Natural killer cell (primary cell): Measurements from ENCODE around the gene PDE9A. TPM values are rescaled to one million over a fixed set of nuclear protein-coding genes. Genes with fewer than 3 reads are reported as not detected.

Experiments
- ATAC-seq, 3 donors: fragments of 150-1000 bp in 2 of 3; fragments of 200-7000 bp in 1 of 3; cut with Tn5 transposase; 1 replicate in 1 of 3; 2 replicates in 2 of 3; pipeline ENCODE4 v1.10.0; 2021; ENCODE audit warnings: mild to moderate bottlenecking in 2 of 3, moderate library complexity in 2 of 3
- DNase-seq, 2 donors: peaks; one replicate each; pipeline versions ENCODE4 v3.0.0 to v3.0.0-alpha.2; 2013 to 2021; ENCODE audit warnings: mixed read lengths in 1 of 2
- H3K27ac ChIP-seq: one replicate; pipeline ENCODE4 v1.5.1; 2013; ENCODE audit warnings: mild to moderate bottlenecking, low read length
- H3K27me3 ChIP-seq: one replicate; pipeline ENCODE4 v1.6.1; 2013; ENCODE audit warnings: low read length; ENCODE audit not compliant: control insufficient read depth, insufficient read depth
- H3K36me3 ChIP-seq: one replicate; pipeline ENCODE4 v1.6.1; 2013; ENCODE audit warnings: low read length; ENCODE audit not compliant: control insufficient read depth, insufficient read depth
- H3K4me1 ChIP-seq: one replicate; pipeline ENCODE4 v1.6.1; 2013; ENCODE audit warnings: low read length; ENCODE audit not compliant: control insufficient read depth, insufficient read depth
- H3K4me3 ChIP-seq: one replicate; pipeline ENCODE4 v1.5.1; 2013; ENCODE audit warnings: low read length
- H3K9me3 ChIP-seq: one replicate; pipeline ENCODE4 v1.6.1; 2013; ENCODE audit warnings: low read length; ENCODE audit not compliant: control insufficient read depth, insufficient read depth
- H3K27ac Mint-ChIP-seq, 2 donors: one replicate each; pipeline ENCODE4 v1.8.0; 2022; ENCODE audit warnings: mild to moderate bottlenecking in 2 of 2, mixed read lengths in 2 of 2, moderate library complexity in 1 of 2
- H3K27me3 Mint-ChIP-seq, 2 donors: one replicate each; pipeline ENCODE4 v1.8.0; 2022; ENCODE audit warnings: low read depth in 2 of 2, mixed read lengths in 2 of 2
- H3K36me3 Mint-ChIP-seq: one replicate; pipeline ENCODE4 v1.8.0; 2022; ENCODE audit warnings: mixed read lengths
- H3K4me1 Mint-ChIP-seq, 2 donors: one replicate each; pipeline ENCODE4 v1.8.0; 2022; ENCODE audit warnings: mixed read lengths in 2 of 2
- H3K4me3 Mint-ChIP-seq: one replicate; pipeline ENCODE4 v1.8.0; 2022; ENCODE audit warnings: mild to moderate bottlenecking, moderate library complexity, mixed read lengths
- H3K9me3 Mint-ChIP-seq, 2 donors: one replicate each; pipeline ENCODE4 v1.8.0; 2022; ENCODE audit warnings: mixed read lengths in 2 of 2
- CTCF ChIP-seq: fragments of 200-600 bp; IDR thresholded peaks from one replicate; pipeline ENCODE4 v1.8.0; 2022; ENCODE audit warnings: antibody characterized with exemption
- WGBS: methylation state at CpG from one replicate; pipeline ENCODE4 v1.1.7; 2013; ENCODE audit warnings: missing lambda C conversion rate; ENCODE audit not compliant: insufficient coverage; 5-methylcytosine and 5-hydroxymethylcytosine counted together
- intact Hi-C: fragments of 100-400 bp; cut with micrococcal nuclease; formaldehyde crosslinking; loops from one replicate; pipeline ENCODE4 v1.14.2; 2022
- total RNA-seq, 4 donors: library from RNA; stranded (reverse); fragments of 120-200 nt in 1 of 4; gene quantifications; one replicate each; pipeline versions ENCODE4 v1.2.3 to v1.2.4, GENCODE V29; 2013 to 2022

Gene PDE9A
- total RNA-seq, 3 donors from 2014 or later (not counting 1 experiment from before 2014, with no cell fraction given), result 1.0 to 4.1 (median 1.2) TPM

GRCh38 chr21:42760951-42761751, 107.7 kb downstream of the PDE9A start:
- Histone ChIP-seq H3K9me3 (no peaks in the 10 kb centered on the region), H3K27ac (no peak overlapping the region), H3K36me3 (no peaks in the 10 kb centered on the region), H3K27me3 (no peaks in the 10 kb centered on the region), H3K4me3 (no peak overlapping the region), H3K4me1 (no peaks in the 10 kb centered on the region)
- Mint-ChIP-seq H3K4me1 (peaks cover 0 to 5% of the 10 kb centered on the region in 2 donors), H3K27me3 (peaks cover 0 to 3% of the 10 kb centered on the region in 2 donors), H3K4me3 (no peak overlapping the region), H3K36me3 (no peaks in the 10 kb centered on the region), H3K9me3 (no peaks in the 10 kb centered on the region), H3K27ac (no peak overlapping the region)
- no peak for TF ChIP-seq CTCF
- peak in 1 of 3 donors; percentile 21 for ATAC-seq
- no peak for DNase-seq
- WGBS, result 93% methylated on average over 20 of the region's 21 CpGs
- intact Hi-C loops, result no loop called here

DNA sequence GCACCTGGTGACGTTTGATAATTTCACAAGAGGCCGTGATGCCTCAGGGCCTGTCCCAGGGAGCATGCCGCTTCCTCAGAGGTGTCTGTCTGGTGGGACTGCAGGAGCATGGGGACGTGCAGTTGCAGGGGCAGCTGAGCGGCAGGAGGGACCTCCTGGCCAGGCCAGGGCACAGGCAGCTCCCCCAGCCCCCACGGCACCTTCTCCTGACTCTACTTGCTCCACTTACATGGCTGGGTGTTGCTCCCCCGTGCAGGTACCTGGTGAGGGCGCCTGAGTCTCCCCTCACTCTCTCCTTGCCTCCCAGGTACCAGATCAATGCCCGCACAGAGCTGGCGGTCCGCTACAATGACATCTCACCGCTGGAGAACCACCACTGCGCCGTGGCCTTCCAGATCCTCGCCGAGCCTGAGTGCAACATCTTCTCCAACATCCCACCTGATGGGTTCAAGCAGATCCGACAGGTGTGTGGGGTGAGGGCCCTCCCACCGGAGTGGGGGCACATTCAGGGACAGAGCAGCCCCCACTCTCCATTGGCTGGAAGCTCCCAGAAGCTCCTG, 108.4 kb downstream of the PDE9A start:
- H3K9me3 ChIP-seq, result no peaks in the 10 kb centered on the region
- WGBS, result 89% methylated on average over 18 of the region's 18 CpGs
- H3K4me3 Mint-ChIP-seq, result no peak overlapping the region
- H3K36me3 ChIP-seq, result no peaks in the 10 kb centered on the region
- H3K4me3 ChIP-seq, result no peak overlapping the region
- no peak overlapping the region for H3K27ac ChIP-seq
- ATAC-seq (no peak), DNase-seq (no peak)
- H3K27me3 ChIP-seq, result no peaks in the 10 kb centered on the region
- TF ChIP-seq CTCF, result no peak
- H3K4me1 ChIP-seq, result no peaks in the 10 kb centered on the region
- no peaks in the 10 kb centered on the region for H3K9me3 Mint-ChIP-seq
- intact Hi-C loops, result no loop called here
- H3K27ac Mint-ChIP-seq, result no peak overlapping the region
- H3K27me3 Mint-ChIP-seq, result peaks cover 0 to 3% of the 10 kb centered on the region in 2 donors
- peaks cover 0 to 5% of the 10 kb centered on the region in 2 donors for H3K4me1 Mint-ChIP-seq
- no peaks in the 10 kb centered on the region for H3K36me3 Mint-ChIP-seq

DNA sequence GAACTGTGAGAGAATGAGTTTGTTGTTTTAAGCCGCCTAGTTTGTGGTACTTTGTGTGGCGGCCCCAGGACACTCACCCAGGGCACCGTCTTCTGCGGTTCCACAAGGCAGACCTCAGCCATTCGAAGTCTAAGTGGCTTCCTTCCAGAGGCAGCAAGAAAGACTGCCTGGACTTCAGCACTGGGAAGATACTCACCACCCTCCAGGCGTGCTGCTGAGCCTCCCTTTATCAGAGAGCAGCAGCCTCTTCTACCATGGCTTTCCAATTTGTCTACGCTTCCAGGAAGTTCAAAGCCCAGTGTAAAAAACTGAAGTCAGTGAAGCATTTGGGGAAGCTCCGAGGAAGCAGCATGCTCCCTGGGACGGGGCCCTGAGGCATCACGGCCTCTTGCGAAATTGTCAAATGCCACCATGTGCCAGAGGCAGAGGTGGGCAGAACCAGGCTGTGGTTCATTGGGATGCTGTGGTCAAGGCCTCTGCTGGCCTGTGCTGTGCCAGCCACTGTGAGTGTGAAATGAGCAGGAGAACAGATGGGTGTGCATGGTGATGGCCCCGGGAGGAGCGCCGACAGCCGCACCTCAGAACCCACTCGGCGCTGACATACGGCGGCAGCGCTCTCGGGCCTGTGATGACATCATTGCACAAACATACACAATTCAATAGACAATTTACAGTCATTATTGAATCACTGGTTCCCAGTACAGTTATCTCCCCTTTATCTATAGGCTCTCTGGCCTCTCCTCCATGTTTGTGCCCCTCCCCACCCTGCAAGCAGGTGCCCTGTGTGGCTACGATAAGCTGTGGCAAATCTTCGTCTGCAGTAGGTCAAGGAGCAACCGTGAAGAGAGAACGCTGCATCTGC, 110.4 kb downstream of the PDE9A start:
- no peaks in the 10 kb centered on the region for H3K36me3 Mint-ChIP-seq
- Histone ChIP-seq H3K4me1 (no peaks in the 10 kb centered on the region), H3K9me3 (no peaks in the 10 kb centered on the region), H3K36me3 (no peaks in the 10 kb centered on the region), H3K27me3 (no peaks in the 10 kb centered on the region), H3K4me3 (no peak overlapping the region), H3K27ac (no peak overlapping the region)
- intact Hi-C loops, result no loop called here
- no peak for TF ChIP-seq CTCF
- no peak overlapping the region for H3K27ac Mint-ChIP-seq
- H3K4me1 Mint-ChIP-seq, result peaks cover 0 to 9% of the 10 kb centered on the region in 2 donors
- WGBS, result 87% methylated on average over 25 of the region's 25 CpGs
- DNase-seq, result no peak
- H3K27me3 Mint-ChIP-seq, result peaks cover 0 to 3% of the 10 kb centered on the region in 2 donors
- ATAC-seq, result no peak
- H3K4me3 Mint-ChIP-seq, result no peak overlapping the region
- no peaks in the 10 kb centered on the region for H3K9me3 Mint-ChIP-seq
